SU-DHL-6 (cell line): Measurements from ENCODE around the gene DPP4.

Experiments used
- EZH2phosphoT487 ChIP-seq: fragments of 200-600 bp; sonication (generic), shearing (Covaris generic); conservative IDR thresholded peaks from 2 replicates; pipeline ENCODE4 v1.6.1; 2018; ENCODE audit warnings: mild to moderate bottlenecking, antibody characterized with exemption, low read length, moderate library complexity, mixed read lengths
- TF ChIP-seq, protein P1 (sequence below): fragments of 200-600 bp; sonication (generic); IDR thresholded peaks from one replicate; pipeline ENCODE4 v1.5.1; 2017; ENCODE audit warnings: antibody characterized with exemption, mild to moderate bottlenecking, low read length, moderate library complexity; ENCODE audit not compliant: insufficient read depth, poor library complexity, severe bottlenecking

DNA sequence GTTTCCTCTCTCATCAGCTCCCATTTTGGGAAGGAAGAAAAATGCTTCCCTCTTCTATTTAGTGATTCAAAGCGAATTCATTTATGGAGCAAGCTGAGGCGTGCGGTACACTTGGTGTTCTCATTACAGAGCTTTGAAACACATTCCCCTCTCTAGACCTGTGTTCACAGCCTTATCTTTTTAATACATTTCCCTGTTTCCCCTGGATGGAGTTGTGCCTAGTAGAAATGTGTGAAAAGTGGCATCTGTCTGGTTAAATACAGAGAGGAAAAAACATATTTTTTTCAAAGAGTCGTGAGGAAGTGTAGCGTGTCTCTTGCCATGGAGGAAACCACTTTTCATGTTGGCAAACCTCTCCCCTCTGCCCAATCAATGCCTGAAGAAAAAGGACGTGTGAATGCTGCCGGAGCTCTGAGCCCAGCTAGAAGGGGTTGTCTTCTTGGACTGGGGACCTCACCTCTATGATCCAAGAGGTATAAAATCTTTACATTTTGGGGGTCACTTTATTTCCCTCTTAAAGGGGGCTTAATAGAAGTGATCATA, 52.4 kb downstream of the DPP4 start:
- TF ChIP-seq, protein P1, sequence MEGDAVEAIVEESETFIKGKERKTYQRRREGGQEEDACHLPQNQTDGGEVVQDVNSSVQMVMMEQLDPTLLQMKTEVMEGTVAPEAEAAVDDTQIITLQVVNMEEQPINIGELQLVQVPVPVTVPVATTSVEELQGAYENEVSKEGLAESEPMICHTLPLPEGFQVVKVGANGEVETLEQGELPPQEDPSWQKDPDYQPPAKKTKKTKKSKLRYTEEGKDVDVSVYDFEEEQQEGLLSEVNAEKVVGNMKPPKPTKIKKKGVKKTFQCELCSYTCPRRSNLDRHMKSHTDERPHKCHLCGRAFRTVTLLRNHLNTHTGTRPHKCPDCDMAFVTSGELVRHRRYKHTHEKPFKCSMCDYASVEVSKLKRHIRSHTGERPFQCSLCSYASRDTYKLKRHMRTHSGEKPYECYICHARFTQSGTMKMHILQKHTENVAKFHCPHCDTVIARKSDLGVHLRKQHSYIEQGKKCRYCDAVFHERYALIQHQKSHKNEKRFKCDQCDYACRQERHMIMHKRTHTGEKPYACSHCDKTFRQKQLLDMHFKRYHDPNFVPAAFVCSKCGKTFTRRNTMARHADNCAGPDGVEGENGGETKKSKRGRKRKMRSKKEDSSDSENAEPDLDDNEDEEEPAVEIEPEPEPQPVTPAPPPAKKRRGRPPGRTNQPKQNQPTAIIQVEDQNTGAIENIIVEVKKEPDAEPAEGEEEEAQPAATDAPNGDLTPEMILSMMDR: no peak
- no peak for TF ChIP-seq EZH2phosphoT487
